ENCODE results near the gene GCN1.

The GCN1 gene

GRCh38 chr12:120169946-120170345 is 24.6 kb downstream of the GCN1 start:
- TF ChIP-seq CTCF (IDR thresholded peaks at IDR 0.05; ENCODE audit: low read depth, low read length): no peak
- no peak for DNase-seq (ENCODE audit: extremely low read depth, low read depth)

- DNase-seq (ENCODE audit: extremely low read depth, low read depth): no peak
- TF ChIP-seq CTCF (IDR thresholded peaks at IDR 0.05; ENCODE audit: low read depth, low read length): no peak
Measured at GRCh38 chr12:120168337-120168736, 26.2 kb downstream of the GCN1 start.

- no peak for DNase-seq (ENCODE audit: extremely low read depth, low read depth)
- no peak for TF ChIP-seq CTCF (IDR thresholded peaks at IDR 0.05; ENCODE audit: low read depth, low read length)
Measured at GRCh38 chr12:120167529-120168095, 26.9 kb downstream of the GCN1 start.

GRCh38 chr12:120164293-120164692 is 30.2 kb downstream of the GCN1 start:
- no peak for DNase-seq (ENCODE audit: extremely low read depth, low read depth)
- no peak for TF ChIP-seq CTCF (IDR thresholded peaks at IDR 0.05; ENCODE audit: low read depth, low read length)

GRCh38 chr12:120162763-120163162 is 31.8 kb downstream of the GCN1 start:
- TF ChIP-seq CTCF (IDR thresholded peaks at IDR 0.05; ENCODE audit: low read depth, low read length): no peak
- DNase-seq (ENCODE audit: extremely low read depth, low read depth): no peak

GRCh38 chr12:120161852-120162251 is 32.7 kb downstream of the GCN1 start:
- TF ChIP-seq CTCF (IDR thresholded peaks at IDR 0.05; ENCODE audit: low read depth, low read length): no peak
- DNase-seq (ENCODE audit: extremely low read depth, low read depth): no peak

- DNase-seq (ENCODE audit: extremely low read depth, low read depth): no peak
- no peak for TF ChIP-seq CTCF (IDR thresholded peaks at IDR 0.05; ENCODE audit: low read depth, low read length)
Measured at GRCh38 chr12:120159509-120160237, 34.8 kb downstream of the GCN1 start.
